H1 (cell line): ENCODE data around the gene TAMALIN. TPM values are rescaled to one million over a fixed set of nuclear protein-coding genes. Genes with fewer than 3 reads are reported as not detected.

Experiments
- CTCF ChIA-PET: fragments of 300-600 bp; sonication (Branson Sonifier 250); formaldehyde crosslinking; loops from one replicate; lab custom pipeline; 2021; ENCODE audit not compliant: partially characterized antibody; lab: Charles Lee
- POLR2A ChIA-PET: fragments of 300-600 bp; sonication (Branson Sonifier 250); formaldehyde crosslinking; loops from one replicate; lab custom pipeline; 2021; ENCODE audit warnings: inconsistent platforms; ENCODE audit not compliant: partially characterized antibody; lab: Charles Lee
- DNase-seq, 2 experiments: peaks; one replicate each; pipeline versions ENCODE4 v3.0.0 to v3.0.0-alpha.2; 2010 to 2022; ENCODE audit warnings: low spot score in 2 of 2, low read depth in 1 of 2, mixed read lengths in 1 of 2
- FAIRE-seq: peaks from 2 replicates; lab custom pipeline; 2011; peaks lifted over from hg19 to GRCh38; lab: Jason Lieb, UNC
- H2AFZ ChIP-seq: 2 replicates; pipeline ENCODE4 v1.8.1; 2012; ENCODE audit warnings: low read length, inconsistent platforms
- H2AK5ac ChIP-seq: 2 replicates; pipeline ENCODE4 v1.6.1; 2013; ENCODE audit warnings: low read depth, low read length
- H2BK120ac ChIP-seq: replicated peaks from 2 replicates; pipeline ENCODE3; 2013; ENCODE audit warnings: low read depth, low read length, inconsistent platforms
- H2BK12ac ChIP-seq: 2 replicates; pipeline ENCODE4 v1.6.1; 2013; ENCODE audit warnings: low read depth, low read length
- H2BK15ac ChIP-seq: 2 replicates; pipeline ENCODE4 v1.6.1; 2013; ENCODE audit warnings: low read length
- H2BK20ac ChIP-seq: 2 replicates; pipeline ENCODE4 v1.6.1; 2013; ENCODE audit warnings: low read length
- H2BK5ac ChIP-seq: 2 replicates; pipeline ENCODE4 v1.6.1; 2013; ENCODE audit warnings: low read depth, low read length
- H3K14ac ChIP-seq: 2 replicates; pipeline ENCODE4 v1.6.1; 2013; ENCODE audit warnings: inconsistent platforms; ENCODE audit not compliant: insufficient read length
- H3K18ac ChIP-seq: 2 replicates; pipeline ENCODE4 v1.6.1; 2013; ENCODE audit warnings: low read length; ENCODE audit errors: extremely low read depth
- H3K23ac ChIP-seq: 2 replicates; pipeline ENCODE4 v1.6.1; 2013; ENCODE audit warnings: inconsistent platforms; ENCODE audit not compliant: insufficient read length
- H3K23me2 ChIP-seq: 2 replicates; pipeline ENCODE4 v1.6.1; 2013; ENCODE audit warnings: low read depth, low read length
- H3K27ac ChIP-seq: 2 replicates; pipeline ENCODE4 v1.6.1; 2011; ENCODE audit warnings: low read depth, low read length, inconsistent platforms
- H3K27me3 ChIP-seq, 4 experiments: replicated peaks in 1 of 4; 1 replicate in 1 of 4; 2 replicates in 3 of 4; pipeline versions ENCODE4 v1.6.1 to v1.8.1; 2011 to 2013; ENCODE audit warnings: low read length in 3 of 4, mild to moderate bottlenecking in 3 of 4, inconsistent platforms in 2 of 4, mixed read lengths in 2 of 4, moderate library complexity in 1 of 4; ENCODE audit not compliant: control insufficient read depth in 3 of 4, insufficient read depth in 3 of 4; ENCODE audit errors: extremely low read depth in 1 of 4
- H3K36me3 ChIP-seq, 4 experiments: 2 replicates each; pipeline versions ENCODE4 v1.6.1 to v1.8.1; 2011 to 2013; ENCODE audit warnings: mild to moderate bottlenecking in 4 of 4, low read length in 3 of 4, moderate library complexity in 2 of 4, control low read depth in 1 of 4, inconsistent platforms in 1 of 4; ENCODE audit not compliant: insufficient read depth in 4 of 4, control insufficient read depth in 2 of 4
- H3K4ac ChIP-seq: replicated peaks from 2 replicates; pipeline ENCODE3; 2013; ENCODE audit warnings: low read length, low read depth, mixed read lengths, inconsistent platforms; ENCODE audit not compliant: insufficient read length
- H3K4me1 ChIP-seq, 4 experiments: replicated peaks in 1 of 4; 1 replicate in 1 of 4; 2 replicates in 3 of 4; pipeline versions ENCODE4 v1.6.1 to v1.8.1; 2011 to 2013; ENCODE audit warnings: low read length in 3 of 4, inconsistent platforms in 2 of 4, mixed read lengths in 1 of 4; ENCODE audit not compliant: insufficient read depth in 4 of 4, control insufficient read depth in 3 of 4
- H3K4me2 ChIP-seq, 2 experiments: 2 replicates each; pipeline versions ENCODE4 v1.6.1 to v1.8.1; 2011 to 2013; ENCODE audit warnings: low read depth in 2 of 2, low read length in 2 of 2, control low read depth in 1 of 2, inconsistent platforms in 1 of 2, mild to moderate bottlenecking in 1 of 2; ENCODE audit not compliant: insufficient read depth in 1 of 2
- H3K4me3 ChIP-seq, 4 experiments: fragments of 200-600, 300-600 bp in 1 of 4; sonication (generic), shearing (Covaris generic), sonication (Bioruptor Twin) in 1 of 4; 2 replicates each; pipeline versions ENCODE4 v1.5.1 to v1.8.1; 2011 to 2016; ENCODE audit warnings: low read length in 4 of 4, low read depth in 3 of 4, control low read depth in 2 of 4, inconsistent platforms in 2 of 4, mild to moderate bottlenecking in 2 of 4, mixed read lengths in 1 of 4, moderate library complexity in 1 of 4; ENCODE audit not compliant: insufficient read depth in 2 of 4; ENCODE audit errors: extremely low read depth in 1 of 4
- H3K56ac ChIP-seq: replicated peaks from 2 replicates; pipeline ENCODE3; 2013; ENCODE audit warnings: low read depth, mild to moderate bottlenecking, mixed read lengths, low read length, inconsistent platforms; ENCODE audit not compliant: insufficient read length
- H3K79me1 ChIP-seq: 2 replicates; pipeline ENCODE4 v1.6.1; 2013; ENCODE audit warnings: low read depth, low read length, control low read depth
- H3K79me2 ChIP-seq, 2 experiments: 2 replicates each; pipeline versions ENCODE4 v1.6.1 to v1.8.1; 2012 to 2013; ENCODE audit warnings: low read length in 2 of 2, mild to moderate bottlenecking in 2 of 2, inconsistent platforms in 1 of 2; ENCODE audit not compliant: insufficient read depth in 2 of 2, control insufficient read depth in 1 of 2
- H3K9ac ChIP-seq, 4 experiments: replicated peaks in 1 of 4; 1 replicate in 1 of 4; 2 replicates in 3 of 4; pipeline versions ENCODE4 v1.6.1 to v1.8.1; 2011 to 2013; ENCODE audit warnings: low read depth in 3 of 4, low read length in 3 of 4, control low read depth in 2 of 4, mild to moderate bottlenecking in 2 of 4, moderate library complexity in 2 of 4, inconsistent platforms in 1 of 4; ENCODE audit errors: extremely low read depth in 1 of 4
- H3K9me3 ChIP-seq, 2 experiments: 2 replicates each; pipeline versions ENCODE4 v1.6.1 to v1.8.1; 2012 to 2013; ENCODE audit warnings: mild to moderate bottlenecking in 2 of 2, moderate library complexity in 2 of 2, control low read depth in 1 of 2, inconsistent platforms in 1 of 2, low read depth in 1 of 2, low read length in 1 of 2, mixed read lengths in 1 of 2; ENCODE audit not compliant: insufficient read depth in 2 of 2
- H4K20me1 ChIP-seq, 2 experiments: replicated peaks in 1 of 2; 2 replicates each; pipeline versions ENCODE3 to v1.8.1; 2011 to 2013; ENCODE audit warnings: inconsistent platforms in 2 of 2, low read length in 2 of 2, mild to moderate bottlenecking in 1 of 2; ENCODE audit not compliant: insufficient read depth in 2 of 2, control insufficient read depth in 1 of 2
- H4K5ac ChIP-seq: 2 replicates; pipeline ENCODE4 v1.6.1; 2013; ENCODE audit warnings: low read length, low read depth, mixed read lengths, inconsistent platforms; ENCODE audit not compliant: insufficient read length
- H4K8ac ChIP-seq: 2 replicates; pipeline ENCODE4 v1.8.0; 2013; ENCODE audit warnings: mild to moderate bottlenecking, moderate library complexity, low read length, inconsistent platforms; ENCODE audit not compliant: insufficient read depth; ENCODE audit errors: extremely low read depth
- H4K91ac ChIP-seq: replicated peaks from 2 replicates; pipeline ENCODE3; 2013; ENCODE audit warnings: low read length, mixed read lengths, inconsistent platforms; ENCODE audit not compliant: insufficient read length
- ATF3 ChIP-seq: IDR thresholded peaks from 2 replicates; pipeline ENCODE4 v1.6.1; 2011; ENCODE audit warnings: low read depth, mild to moderate bottlenecking, low read length; ENCODE audit not compliant: insufficient read depth
- BACH1 ChIP-seq: IDR thresholded peaks from 2 replicates; pipeline ENCODE4 v1.6.1; 2012; ENCODE audit warnings: low read length, improper control_type of control experiment
- CTBP2 ChIP-seq: IDR thresholded peaks from 2 replicates; pipeline ENCODE4 v1.7.0; 2011; ENCODE audit warnings: borderline replicate concordance, mild to moderate bottlenecking, moderate library complexity, mixed read lengths, low read length; ENCODE audit not compliant: insufficient read depth, insufficient read length
- FOSL1 ChIP-seq: IDR thresholded peaks from 2 replicates; pipeline ENCODE4 v1.6.1; 2011; ENCODE audit warnings: mild to moderate bottlenecking, low read depth, low read length, moderate library complexity; ENCODE audit not compliant: insufficient read depth
- HDAC6 ChIP-seq: IDR thresholded peaks from one replicate; pipeline ENCODE4 v1.7.1; 2012; ENCODE audit warnings: low read depth, mild to moderate bottlenecking, inconsistent platforms, low read length, moderate library complexity
- JUN ChIP-seq: IDR thresholded peaks from 2 replicates; pipeline ENCODE4 v1.6.1; 2011; ENCODE audit warnings: low read depth, mild to moderate bottlenecking, improper control_type of control experiment, low read length
- KDM4A ChIP-seq: IDR thresholded peaks from one replicate; pipeline ENCODE4 v1.7.1; 2012; ENCODE audit warnings: low read depth, mild to moderate bottlenecking, moderate library complexity, low read length, inconsistent platforms; ENCODE audit not compliant: severe bottlenecking
- RXRA ChIP-seq: IDR thresholded peaks from 2 replicates; pipeline ENCODE4 v1.6.1; 2011; ENCODE audit warnings: low read depth, mild to moderate bottlenecking, low read length, moderate library complexity; ENCODE audit not compliant: insufficient read depth
- USF2 ChIP-seq: IDR thresholded peaks from 2 replicates; pipeline ENCODE4 v1.6.1; 2011; ENCODE audit warnings: low read length, improper control_type of control experiment
- WGBS, 2 experiments: shearing (Covaris generic) in 1 of 2; methylation state at CpG; one replicate each; pipeline versions ENCODE4 v1.1.6 to v1.1.7; 2013 to 2015; ENCODE audit warnings: low lambda C conversion rate in 2 of 2, mixed read lengths in 2 of 2, inconsistent platforms in 1 of 2, low coverage in 1 of 2, missing lambda C conversion rate in 1 of 2; ENCODE audit not compliant: insufficient replicate concordance in 2 of 2, insufficient coverage in 1 of 2, insufficient read length in 1 of 2; ENCODE audit errors: extremely low coverage in 1 of 2, missing lambda C conversion rate in 1 of 2; 5-methylcytosine and 5-hydroxymethylcytosine counted together
- polyA plus RNA-seq, 7 experiments: library from polyadenylated mRNA; depleted of rRNA in 3 of 7; stranded (reverse) in 5 of 7; unstranded in 2 of 7; fragments of >200 nt in 5 of 7; fragments of 200-250 nt in 2 of 7; gene quantifications; 1 replicate in 5 of 7; 2 replicates in 1 of 7; 4 replicates in 1 of 7; pipeline versions ENCODE4 v1.2.1 to v1.2.3, GENCODE V29; 2011 to 2013; ENCODE audit warnings: missing spikeins in 2 of 7, mixed read lengths in 2 of 7
- total RNA-seq: library from RNA; stranded (reverse); fragmentation: NEBNext Ultra II Directional; extraction: Animal tissue kit (Norgen Biotek cat#: 25700); gene quantifications from 2 replicates; pipeline ENCODE4 v1.2.1, GENCODE V29; 2021

TAMALIN gene
- total and polyA plus RNA-seq, 2 of the 8 experiments (the other 6 are each of a cell fraction or from before 2014, with no cell fraction given), result 2.6 to 4.9 TPM

GRCh38 chr12:52056801-52057637, 50.3 kb downstream of the TAMALIN start:
- Histone ChIP-seq H4K5ac (no peak overlapping the region), H3K9me3 (no peaks in the 10 kb centered on the region), H4K91ac (no peak overlapping the region), H3K4ac (no peak overlapping the region), H2AFZ (no peak overlapping the region), H3K4me1 (peaks cover 0 to 4% (median under 1%) of the 10 kb centered on the region in 4 experiments; a peak in 3 of 7 replicates), H3K23me2 (no peaks in the 10 kb centered on the region), H3K56ac (no peak overlapping the region), H3K27me3 (peaks cover 0 to 11% (median 6%) of the 10 kb centered on the region in 4 experiments; a peak in 4 of 7 replicates), H2BK15ac (no peak overlapping the region), H3K9ac (no peak overlapping the region), H3K27ac (no peak overlapping the region), H2BK20ac (no peak overlapping the region), H3K79me1 (no peaks in the 10 kb centered on the region; the same call in 1 of the 2 replicates), H2BK120ac (no peak overlapping the region), H4K8ac (no peak overlapping the region), H4K20me1 (peaks cover 2 to 14% of the 10 kb centered on the region in 2 experiments), H3K23ac (no peak overlapping the region), H3K18ac (no peak overlapping the region), H2BK5ac (no peak overlapping the region), H3K14ac (no peak overlapping the region), H3K36me3 (peaks cover 0 to 9% (median 5%) of the 10 kb centered on the region in 4 experiments; a peak in 4 of 8 replicates), H2BK12ac (no peak overlapping the region), H3K4me2 (no peak overlapping the region), H3K79me2 (no peaks in the 10 kb centered on the region), H3K4me3 (no peak overlapping the region), H2AK5ac (no peak overlapping the region)
- FAIRE-seq (no peak), DNase-seq (no peak)
- ChIA-PET CTCF (interaction anchor here (0.9 to 34.1 kb wide), 6 partner anchors 9 to 35 kb away, joined by 3 to 1022 read pairs (median 4); partner anchors contain the start of gene ATG101), POLR2A (interaction anchor here (0.8 to 1.7 kb wide), 6 partner anchors 8 to 19 kb away, joined by 3 to 8 read pairs (median 4); no protein-coding TSS in a partner anchor)
- WGBS, 2 experiments, result 91% methylated on average over 23 of the region's 23 CpGs; no CpG with 5 or more reads in 1 of the 2 experiments
- TF ChIP-seq USF2, result no peak
- TF ChIP-seq BACH1, result no peak
- TF ChIP-seq KDM4A, result no peak
- TF ChIP-seq JUN, result no peak
- TF ChIP-seq CTBP2, result no peak
- TF ChIP-seq FOSL1, result no peak
- TF ChIP-seq RXRA, result no peak
- no peak for TF ChIP-seq HDAC6
- TF ChIP-seq ATF3, result no peak
